Measurements from ENCODE around the gene ERC1.
A peak's percentile ranks its signal among the peaks of the same experiment; 100 is the strongest.
"Not testable (repeated sequence)": the region's sequence is repeated elsewhere in the genome, so short reads cannot be mapped to it uniquely, and the experiment has no call there.

The ERC1 gene

DNA sequence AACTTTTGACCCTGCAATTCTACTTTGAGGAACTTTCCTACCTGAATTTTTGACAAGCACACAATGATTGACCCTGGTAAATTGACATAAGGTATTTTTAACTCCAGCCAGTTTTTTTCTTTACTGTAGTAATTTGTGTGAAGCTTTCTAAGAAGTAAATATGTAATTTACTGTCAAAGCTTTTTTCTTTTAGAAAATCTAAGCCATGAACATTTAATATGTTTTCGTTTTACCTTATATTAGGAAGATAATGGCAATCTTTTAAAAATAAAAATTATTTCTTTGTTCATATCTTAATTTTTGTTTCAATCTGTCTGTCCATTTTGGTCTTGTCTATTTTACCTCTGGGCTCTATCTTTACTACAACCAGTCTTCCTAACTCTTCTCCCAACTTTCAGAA, 323.5 kb downstream of the ERC1 start:
- Mint-ChIP-seq H3K9me3 (peaks cover 0 to 2% of the 10 kb centered on the region in 2 donors), H3K27me3 (no peaks in the 10 kb centered on the region), H3K4me3 (no peak overlapping the region), H3K4me1 (peaks cover 4 to 9% of the 10 kb centered on the region in 2 donors), H3K27ac (no peak overlapping the region), H3K36me3 (peaks cover 34 to 46% of the 10 kb centered on the region in 2 donors)
- ATAC-seq (replicated peaks) (no peak), DNase-seq (no peak)

DNA sequence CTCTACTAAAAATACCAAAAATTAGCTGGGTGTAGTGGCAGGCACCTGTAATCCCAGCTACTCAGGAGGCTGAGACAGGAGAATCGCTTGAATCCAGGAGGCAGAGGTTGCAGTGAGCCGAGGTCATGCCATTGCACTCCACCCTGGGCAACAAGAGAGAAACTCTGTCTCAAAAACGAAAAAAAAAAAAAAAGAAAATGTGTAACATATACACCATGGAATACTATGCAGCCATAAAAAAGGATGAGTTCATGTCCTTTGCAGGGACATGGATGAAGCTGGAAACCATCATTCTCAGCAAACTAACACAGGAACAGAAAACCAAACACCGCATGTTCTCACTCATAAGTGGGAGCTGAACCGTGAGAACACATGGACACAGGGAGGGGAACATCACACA, 326.0 kb downstream of the ERC1 start:
- peaks cover 25 to 38% of the 10 kb centered on the region in 2 donors for H3K36me3 Mint-ChIP-seq
- ATAC-seq (replicated peaks); H3K9me3 Mint-ChIP-seq; H3K27me3 Mint-ChIP-seq; H3K27ac Mint-ChIP-seq; DNase-seq; H3K4me1 Mint-ChIP-seq; H3K4me3 Mint-ChIP-seq: not testable (repeated sequence)

GRCh38 chr12:1318327-1319031, 327.5 kb downstream of the ERC1 start:
- H3K4me1 Mint-ChIP-seq, result peaks cover 4 to 5% of the 10 kb centered on the region in 2 donors
- no peak for DNase-seq

GRCh38 chr12:1319212-1319611, 328.2 kb downstream of the ERC1 start:
- Mint-ChIP-seq H3K36me3 (peaks cover 18 to 21% of the 10 kb centered on the region in 2 donors), H3K4me1 (peaks cover 4 to 5% of the 10 kb centered on the region in 2 donors), H3K4me3 (no peak overlapping the region), H3K9me3 (peaks cover 0 to 2% of the 10 kb centered on the region in 2 donors), H3K27me3 (no peaks in the 10 kb centered on the region), H3K27ac (no peak overlapping the region)
- no peak for DNase-seq
- no peak for ATAC-seq (replicated peaks)

More at GRCh38 chr12:1318327-1319031, 327.5 kb downstream of the ERC1 start:
- peaks cover 20 to 23% of the 10 kb centered on the region in 2 donors for H3K36me3 Mint-ChIP-seq
- peaks cover 0 to 2% of the 10 kb centered on the region in 2 donors for H3K9me3 Mint-ChIP-seq
- H3K27ac Mint-ChIP-seq, result no peak overlapping the region
- no peak overlapping the region for H3K4me3 Mint-ChIP-seq
- ATAC-seq (replicated peaks), result no peak
- H3K27me3 Mint-ChIP-seq, result no peaks in the 10 kb centered on the region

- Mint-ChIP-seq H3K9me3 (peaks cover 0 to 2% of the 10 kb centered on the region in 2 donors), H3K4me3 (no peak overlapping the region), H3K4me1 (peaks cover 5 to 10% of the 10 kb centered on the region in 2 donors), H3K36me3 (peaks cover 16 to 17% of the 10 kb centered on the region in 2 donors), H3K27me3 (no peaks in the 10 kb centered on the region), H3K27ac (no peak overlapping the region)
- ATAC-seq (replicated peaks), result no peak
- no peak for DNase-seq
Observed at GRCh38 chr12:1320021-1320420, 329.0 kb downstream of the ERC1 start.

GRCh38 chr12:1322821-1323220, 331.8 kb downstream of the ERC1 start:
- Mint-ChIP-seq H3K27me3 (no peaks in the 10 kb centered on the region), H3K36me3 (peaks cover 1 to 6% of the 10 kb centered on the region in 2 donors), H3K4me3 (no peak overlapping the region), H3K9me3 (no peaks in the 10 kb centered on the region), H3K27ac (no peak overlapping the region), H3K4me1 (peaks cover 2 to 6% of the 10 kb centered on the region in 2 donors)
- DNase-seq, result no peak
- ATAC-seq (replicated peaks), result no peak

DNA sequence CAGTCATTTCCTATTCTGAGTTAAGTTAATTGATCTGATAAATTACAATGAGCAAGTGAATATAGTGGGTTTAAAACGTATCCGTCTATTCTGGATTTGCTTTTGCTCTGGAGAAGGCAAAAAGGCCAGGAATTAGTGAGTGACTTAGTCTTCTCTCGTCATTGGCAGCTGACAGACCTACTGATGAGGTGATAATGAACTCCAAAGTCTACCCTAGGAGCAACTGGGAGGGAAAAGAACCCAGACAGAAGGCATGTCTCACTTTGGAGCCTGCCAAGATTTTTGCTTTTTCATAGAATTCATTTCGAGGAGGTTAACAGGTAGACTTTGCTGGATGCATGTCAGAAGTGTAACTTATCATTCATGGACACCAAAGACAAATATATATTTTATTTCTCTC, 333.1 kb downstream of the ERC1 start:
- no peaks in the 10 kb centered on the region for H3K9me3 Mint-ChIP-seq

GRCh38 chr12:1324910-1325309, 333.9 kb downstream of the ERC1 start:
- H3K27ac Mint-ChIP-seq, result no peak overlapping the region
- DNase-seq (no peak), ATAC-seq (replicated peaks) (no peak)
- no peaks in the 10 kb centered on the region for H3K9me3 Mint-ChIP-seq
- H3K36me3 Mint-ChIP-seq, result peaks cover 10 to 17% of the 10 kb centered on the region in 2 donors
- peaks cover 6% of the 10 kb centered on the region in 2 donors for H3K4me1 Mint-ChIP-seq
- H3K4me3 Mint-ChIP-seq, result no peak overlapping the region
- H3K27me3 Mint-ChIP-seq, result no peaks in the 10 kb centered on the region

More for the DNA sequence above, 333.1 kb downstream of the ERC1 start:
- ATAC-seq (replicated peaks) (no peak), DNase-seq (no peak)
- Mint-ChIP-seq H3K36me3 (peaks cover 7 to 13% of the 10 kb centered on the region in 2 donors), H3K27ac (peak overlapping the region; percentile 7), H3K4me1 (peaks cover 6% of the 10 kb centered on the region in 2 donors), H3K27me3 (no peaks in the 10 kb centered on the region), H3K4me3 (no peak overlapping the region)

DNA sequence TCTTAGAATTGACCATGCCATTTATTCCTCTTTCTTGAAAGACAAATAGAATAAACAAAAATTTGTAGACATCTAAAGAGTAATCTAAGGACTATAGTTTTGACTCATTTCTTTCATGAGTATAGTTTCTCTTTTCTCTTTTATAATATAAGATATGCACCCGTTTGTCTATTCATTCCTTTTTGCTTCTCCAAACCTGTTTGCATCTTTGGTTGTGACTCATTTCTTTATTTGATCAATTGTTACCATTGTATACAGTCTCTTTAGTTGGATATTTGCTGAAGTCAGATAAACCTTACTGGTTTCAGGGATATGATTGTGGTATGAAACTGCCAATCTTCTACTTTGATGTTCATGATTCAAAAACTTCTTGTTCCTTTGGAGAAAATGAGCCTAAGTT, 334.6 kb downstream of the ERC1 start:
- ATAC-seq (replicated peaks), result peak in 1 of 2 donors; percentile 18
- H3K9me3 Mint-ChIP-seq, result no peaks in the 10 kb centered on the region
- DNase-seq, result no peak

DNA sequence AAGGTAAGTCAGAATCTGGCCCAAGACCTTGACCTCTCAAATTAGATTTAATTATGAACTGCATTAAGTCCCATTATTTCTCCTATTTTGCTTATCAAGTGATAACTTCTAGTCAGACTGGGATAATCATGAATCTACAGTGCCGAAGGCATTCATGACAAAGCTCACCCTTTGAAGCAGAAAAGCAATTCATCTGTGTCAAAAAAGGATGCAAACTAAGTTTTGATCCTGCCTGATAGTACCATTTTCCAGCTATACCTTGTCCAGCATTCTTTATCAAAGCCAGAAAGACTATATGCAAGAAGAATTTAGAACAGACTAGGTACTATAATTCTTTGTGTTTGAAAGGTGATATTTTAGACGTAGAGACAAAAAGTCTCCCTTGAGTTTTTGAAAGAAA, 335.2 kb downstream of the ERC1 start:
- ATAC-seq (replicated peaks) (no peak), DNase-seq (no peak)
- Mint-ChIP-seq H3K4me3 (no peak overlapping the region), H3K27ac (no peak overlapping the region), H3K9me3 (no peaks in the 10 kb centered on the region), H3K4me1 (peaks cover 6% of the 10 kb centered on the region in 2 donors), H3K27me3 (no peaks in the 10 kb centered on the region), H3K36me3 (peaks cover 12 to 22% of the 10 kb centered on the region in 2 donors)

More for the DNA sequence above, 334.6 kb downstream of the ERC1 start:
- Mint-ChIP-seq H3K36me3 (peaks cover 10 to 20% of the 10 kb centered on the region in 2 donors), H3K4me3 (no peak overlapping the region), H3K27ac (no peak overlapping the region), H3K4me1 (peaks cover 6% of the 10 kb centered on the region in 2 donors), H3K27me3 (no peaks in the 10 kb centered on the region)

DNA sequence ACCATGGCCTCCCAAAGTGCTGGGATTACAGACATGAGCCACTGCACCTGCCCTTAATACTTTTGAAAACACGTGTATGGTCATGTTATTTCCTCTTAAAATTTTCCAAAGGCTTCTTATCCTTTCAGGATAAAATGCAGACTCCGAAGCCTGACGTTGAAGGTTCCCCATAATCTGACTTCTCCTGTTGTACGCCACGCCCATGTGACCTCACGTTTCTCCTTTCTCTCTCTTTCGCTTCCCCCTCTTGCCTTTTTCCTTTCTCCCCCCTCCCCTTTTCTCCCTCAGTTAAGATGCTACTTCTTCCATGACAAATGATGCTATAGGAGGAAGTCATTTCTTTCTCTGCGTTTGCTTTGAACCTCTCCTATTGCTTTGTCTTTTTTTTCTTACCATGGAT, 337.4 kb downstream of the ERC1 start:
- Mint-ChIP-seq H3K9me3 (peaks cover 0 to 2% of the 10 kb centered on the region in 2 donors), H3K4me1 (peaks cover 6% of the 10 kb centered on the region in 2 donors), H3K27me3 (no peaks in the 10 kb centered on the region), H3K27ac (no peak overlapping the region), H3K36me3 (peaks cover 23 to 33% of the 10 kb centered on the region in 2 donors), H3K4me3 (no peak overlapping the region)
- no peak for DNase-seq
- no peak for ATAC-seq (replicated peaks)

DNA sequence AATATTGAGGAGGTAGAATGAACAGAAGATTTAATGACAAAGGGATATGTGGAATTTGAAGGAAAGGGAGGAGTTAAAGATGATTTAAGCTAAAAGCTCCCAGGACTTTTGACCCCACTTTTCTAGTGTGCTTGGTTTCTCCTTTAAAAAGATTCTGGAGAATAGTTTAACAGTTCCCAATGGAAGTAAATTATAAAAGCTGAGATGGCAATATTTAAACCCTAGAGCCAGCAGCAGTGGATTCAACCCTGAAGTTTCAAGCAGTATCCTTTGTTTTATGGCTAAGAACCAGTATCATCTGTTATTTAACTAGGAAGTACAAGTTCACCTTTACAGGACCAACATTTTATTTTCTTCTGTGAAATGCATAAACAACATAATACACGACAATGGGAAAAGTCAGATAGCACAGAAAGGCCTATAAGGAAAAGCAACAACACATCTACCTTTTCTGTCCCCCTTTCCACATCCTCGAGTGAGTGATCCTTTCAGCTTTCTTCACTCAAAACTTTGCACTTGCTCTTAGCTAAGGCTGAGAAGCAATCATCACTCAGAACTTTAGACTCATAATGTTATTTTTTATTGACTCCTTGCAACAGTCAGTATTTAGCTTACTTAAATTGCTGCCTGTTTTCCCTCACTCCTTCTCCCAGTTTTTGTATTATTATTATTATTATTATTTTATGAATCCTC, 338.9 kb downstream of the ERC1 start:
- H3K4me3 Mint-ChIP-seq, result no peak overlapping the region
- H3K4me1 Mint-ChIP-seq, result peaks cover under 1 to 6% of the 10 kb centered on the region in 2 donors
- H3K27ac Mint-ChIP-seq, result no peak overlapping the region
- peaks cover 0 to 6% of the 10 kb centered on the region in 2 donors for H3K9me3 Mint-ChIP-seq
- no peak for DNase-seq
- no peak for ATAC-seq (replicated peaks)
- H3K36me3 Mint-ChIP-seq, result peaks cover 33 to 46% of the 10 kb centered on the region in 2 donors
- H3K27me3 Mint-ChIP-seq, result no peaks in the 10 kb centered on the region

DNA sequence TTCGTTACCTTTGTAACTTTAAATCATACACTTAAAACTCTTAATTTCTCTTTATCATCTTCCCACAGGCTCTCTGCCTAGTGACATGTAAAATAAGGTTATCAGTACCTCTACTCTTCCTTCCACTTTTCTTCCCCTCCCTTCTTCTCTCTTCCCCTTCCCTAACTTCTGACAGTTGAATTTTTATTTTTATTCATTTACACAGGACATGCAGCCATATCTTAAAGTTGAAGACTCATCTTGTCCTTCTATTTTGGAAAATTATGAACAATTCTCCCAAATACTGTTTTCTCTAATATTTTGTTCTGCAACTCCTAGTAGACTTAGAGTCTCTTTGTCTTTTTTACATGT, 339.4 kb downstream of the ERC1 start:
- no peak overlapping the region for H3K4me3 Mint-ChIP-seq
- no peaks in the 10 kb centered on the region for H3K27me3 Mint-ChIP-seq
- DNase-seq, result no peak
- H3K27ac Mint-ChIP-seq, result no peak overlapping the region
- no peak for ATAC-seq (replicated peaks)
- peaks cover 0 to 4% of the 10 kb centered on the region in 2 donors for H3K4me1 Mint-ChIP-seq
- peaks cover 0 to 6% of the 10 kb centered on the region in 2 donors for H3K9me3 Mint-ChIP-seq
- peaks cover 33 to 50% of the 10 kb centered on the region in 2 donors for H3K36me3 Mint-ChIP-seq

- H3K4me3 Mint-ChIP-seq, result no peak overlapping the region
- peaks cover 0 to 6% of the 10 kb centered on the region in 2 donors for H3K9me3 Mint-ChIP-seq
- ATAC-seq (replicated peaks) (no peak), DNase-seq (no peak)
- H3K36me3 Mint-ChIP-seq, result peaks cover 36 to 55% of the 10 kb centered on the region in 2 donors
- H3K27me3 Mint-ChIP-seq, result no peaks in the 10 kb centered on the region
- no peak overlapping the region for H3K27ac Mint-ChIP-seq
- peaks cover 4 to 6% of the 10 kb centered on the region in 2 donors for H3K4me1 Mint-ChIP-seq
Observed at GRCh38 chr12:1332327-1332726, 341.3 kb downstream of the ERC1 start.

All from stimulated activated naive B cell treated with anti-CD40 and anti-IgM and Interleukin-4, amounts not matched to agents 10 μg/mL and 1 μg/mL and 100 μg/mL, for 72 hours (primary cell).